Measurements from ENCODE around the gene OIT3.

- TF ChIP-seq MAX (IDR thresholded peaks at IDR 0.05), result no peak
- TF ChIP-seq EGR1 (IDR thresholded peaks at IDR 0.05), result no peak
- no peak for TF ChIP-seq TCF12 (IDR thresholded peaks at IDR 0.05; ENCODE audit: low read depth)
These were observed 19.7 kb downstream of the OIT3 start for GRCh38 chr10:72913287-72913686.
